ENCODE data around the gene ATXN10.
A peak's percentile ranks its signal among the peaks of the same experiment; 100 is the strongest.

Gene ATXN10

DNA sequence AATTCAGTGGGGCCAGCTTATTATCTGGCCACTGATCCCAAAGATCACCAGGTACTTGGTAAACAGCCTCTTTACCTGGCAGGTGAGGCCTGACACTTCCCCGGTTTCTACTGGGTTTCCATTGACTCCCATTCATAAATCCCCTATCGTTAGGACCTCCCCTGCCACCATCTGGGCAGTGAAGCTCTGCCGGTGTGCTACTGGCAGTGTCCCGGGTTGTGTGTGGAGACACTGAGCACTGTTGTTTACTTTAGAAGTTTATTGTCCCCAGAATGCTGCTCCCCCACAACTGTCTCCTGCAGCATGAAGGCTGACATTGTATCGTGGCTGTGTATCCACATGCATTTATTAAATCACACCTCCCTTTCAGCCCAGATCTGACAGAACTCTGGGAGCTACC, 162.6 kb downstream of the ATXN10 start:
- DNase-seq: no peak

GRCh38 chr22:45834795-45835194, 163.2 kb downstream of the ATXN10 start:
- DNase-seq: no peak

DNA sequence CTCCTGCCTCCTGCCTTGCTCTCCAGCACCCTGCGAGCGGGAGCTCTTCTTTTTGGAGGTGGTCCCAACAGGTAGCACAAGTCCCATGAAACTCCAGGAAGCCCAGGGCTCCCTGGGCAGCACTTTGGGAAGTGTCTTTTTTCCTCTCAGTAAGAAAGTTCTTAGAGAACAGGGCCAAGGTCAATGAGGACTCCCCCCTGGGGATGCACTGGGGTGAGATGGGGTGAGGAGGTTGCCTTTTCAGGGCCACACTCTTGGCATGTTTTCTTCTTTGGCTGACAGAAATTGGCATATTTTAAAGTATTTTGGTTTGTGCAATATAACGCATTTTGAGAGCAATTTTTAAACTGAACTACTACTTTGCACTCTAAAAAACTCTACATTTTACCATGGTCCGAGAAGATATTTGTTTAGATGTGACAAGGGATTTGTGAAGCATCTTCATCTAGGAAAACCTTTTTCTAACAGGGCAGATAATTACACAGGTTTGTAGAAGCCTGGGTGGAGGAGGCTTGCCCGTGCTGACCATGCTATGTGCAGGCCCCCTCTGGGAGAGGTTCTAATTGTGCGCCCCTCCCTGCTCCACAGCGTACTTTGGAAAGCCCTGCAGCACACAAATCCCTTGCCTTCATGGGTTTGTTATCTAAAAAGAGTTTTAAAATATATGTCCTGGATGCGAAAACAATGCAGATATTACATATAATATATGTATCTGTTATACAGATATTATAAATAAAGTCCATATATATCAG, 165.0 kb downstream of the ATXN10 start:
- no peak for DNase-seq

GRCh38 chr22:45837508-45837907, 165.9 kb downstream of the ATXN10 start:
- DNase-seq: no peak

DNA sequence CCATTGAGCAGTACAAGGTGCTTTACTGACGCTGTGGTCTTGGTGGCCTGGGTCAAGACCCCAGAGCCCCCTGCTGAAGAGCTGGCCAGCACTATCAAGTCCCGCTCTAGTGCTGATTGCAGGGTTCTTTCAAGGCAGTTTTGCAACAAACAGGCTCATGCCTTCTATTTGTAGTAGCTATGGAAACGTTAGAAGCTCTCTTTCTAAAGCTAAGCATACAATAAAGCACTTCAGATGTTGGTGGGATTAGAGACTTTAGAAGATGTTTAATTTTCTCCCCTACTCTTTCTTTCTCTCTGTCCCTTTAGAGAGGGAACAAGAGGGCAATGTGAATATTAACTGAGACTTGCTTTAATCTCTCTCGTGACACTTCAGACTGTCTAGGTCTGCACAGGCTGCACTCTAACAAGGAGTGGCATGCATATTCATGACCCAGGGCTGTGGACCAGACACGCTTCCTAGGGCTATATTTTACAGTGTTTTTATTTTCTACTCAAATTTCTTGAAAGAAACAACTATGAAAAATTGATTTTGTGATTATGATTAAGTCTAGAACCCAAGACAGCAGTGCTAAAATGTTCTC, 166.8 kb downstream of the ATXN10 start:
- DNase-seq: no peak

- DNase-seq: no peak
These were observed 168.8 kb downstream of the ATXN10 start for GRCh38 chr22:45840483-45840882.

DNA sequence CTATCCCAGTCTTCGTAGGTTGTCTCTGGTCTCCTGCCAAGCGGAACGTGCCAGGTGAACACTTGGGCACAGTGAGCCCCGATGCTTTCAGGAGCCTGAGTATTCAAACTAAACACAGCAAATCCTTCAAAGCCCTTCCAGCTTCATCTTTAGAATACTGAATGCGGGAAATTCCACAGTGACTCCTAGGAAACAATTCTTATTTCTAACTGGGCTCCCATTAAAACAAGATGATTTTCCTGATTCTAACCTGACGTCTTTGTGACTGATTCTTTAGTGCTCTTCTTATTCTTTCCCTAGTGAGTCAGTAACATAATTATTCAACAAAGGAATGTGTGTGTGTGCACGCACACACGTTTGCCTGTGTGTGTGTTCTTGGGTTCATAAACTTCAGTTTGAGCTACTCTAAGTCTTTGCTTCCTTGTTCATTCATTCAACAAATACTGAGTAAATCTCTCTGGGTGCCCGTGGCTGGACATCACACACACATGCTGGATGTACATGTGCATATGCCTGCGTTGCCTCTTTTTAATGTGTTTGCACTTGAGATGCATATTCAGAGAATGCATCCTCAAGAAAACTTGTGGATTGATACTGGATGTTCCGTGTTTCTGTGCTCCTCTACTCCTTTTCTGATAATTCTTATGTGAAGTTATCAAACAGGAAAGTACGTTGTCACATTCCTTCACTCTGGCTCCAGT, 170.8 kb downstream of the ATXN10 start:
- DNase-seq: no peak

GRCh38 chr22:45843031-45843430, 171.4 kb downstream of the ATXN10 start:
- no peak for DNase-seq

- no peak for DNase-seq
These were observed 172.4 kb downstream of the ATXN10 start for GRCh38 chr22:45843986-45844385.

- DNase-seq: no peak
These were observed 173.4 kb downstream of the ATXN10 start for GRCh38 chr22:45845076-45845487.

- no peak for DNase-seq
These were observed 175.3 kb downstream of the ATXN10 start for GRCh38 chr22:45846952-45847351.

DNA sequence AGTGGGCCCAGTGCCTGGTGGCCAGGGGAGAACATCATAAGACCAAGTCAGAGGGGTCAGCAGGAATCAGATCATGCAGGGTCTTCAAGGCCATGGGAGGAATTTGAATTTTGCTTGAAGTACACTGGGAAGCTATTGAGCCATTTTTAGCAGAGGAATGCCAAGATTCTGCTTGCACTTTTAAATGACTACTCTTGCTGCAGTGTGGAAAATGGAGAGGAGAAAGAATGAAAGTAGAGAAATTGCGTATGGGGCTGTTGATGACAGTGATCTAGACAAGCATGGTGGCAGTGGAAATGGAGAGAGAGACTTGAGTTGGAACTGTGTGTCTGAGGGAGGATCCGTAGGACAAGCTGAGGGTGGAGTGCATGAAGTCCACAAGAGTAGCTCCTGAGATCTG, 177.3 kb downstream of the ATXN10 start:
- DNase-seq: no peak

DNA sequence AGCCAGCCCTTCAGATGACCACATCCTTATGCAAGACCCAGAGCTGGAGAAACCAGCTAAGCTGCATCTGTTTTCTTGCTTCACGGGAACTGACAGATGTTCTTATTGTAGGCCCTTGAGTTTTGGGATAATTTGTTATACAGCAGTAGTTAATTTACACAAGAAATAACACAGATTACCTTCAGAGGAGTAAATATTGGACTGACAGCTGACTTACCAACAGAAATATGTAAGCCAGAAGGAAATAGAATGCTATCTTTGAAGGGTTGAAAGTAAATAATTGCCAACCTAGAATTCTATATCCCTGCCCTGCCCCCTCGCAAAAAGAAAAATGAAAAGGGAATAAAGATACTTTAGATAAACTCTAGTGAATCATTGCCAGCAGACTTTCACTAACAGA, 181.2 kb downstream of the ATXN10 start:
- no peak for DNase-seq

DNA sequence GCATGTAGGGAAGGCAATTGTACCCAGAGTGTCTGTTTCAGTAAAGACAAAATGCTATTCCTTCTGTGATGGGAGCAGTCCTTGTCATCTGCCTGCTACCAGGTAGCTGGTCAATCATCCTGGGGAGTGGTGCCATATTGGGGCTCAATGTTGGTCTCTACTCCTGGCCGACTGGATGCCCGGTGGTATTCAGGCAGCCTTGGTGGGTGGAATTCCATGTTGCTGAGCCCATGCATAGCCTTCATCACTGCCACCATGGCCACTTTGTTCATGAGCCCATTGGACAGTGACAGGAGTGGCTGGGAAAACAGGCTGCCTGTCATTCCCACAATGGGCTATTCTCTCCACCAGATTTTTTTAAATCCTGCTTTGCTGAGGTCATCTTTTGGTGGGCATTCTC, 184.3 kb downstream of the ATXN10 start:
- DNase-seq: no peak

- DNase-seq: no peak
These were observed 185.9 kb downstream of the ATXN10 start for GRCh38 chr22:45857519-45857918.

DNA sequence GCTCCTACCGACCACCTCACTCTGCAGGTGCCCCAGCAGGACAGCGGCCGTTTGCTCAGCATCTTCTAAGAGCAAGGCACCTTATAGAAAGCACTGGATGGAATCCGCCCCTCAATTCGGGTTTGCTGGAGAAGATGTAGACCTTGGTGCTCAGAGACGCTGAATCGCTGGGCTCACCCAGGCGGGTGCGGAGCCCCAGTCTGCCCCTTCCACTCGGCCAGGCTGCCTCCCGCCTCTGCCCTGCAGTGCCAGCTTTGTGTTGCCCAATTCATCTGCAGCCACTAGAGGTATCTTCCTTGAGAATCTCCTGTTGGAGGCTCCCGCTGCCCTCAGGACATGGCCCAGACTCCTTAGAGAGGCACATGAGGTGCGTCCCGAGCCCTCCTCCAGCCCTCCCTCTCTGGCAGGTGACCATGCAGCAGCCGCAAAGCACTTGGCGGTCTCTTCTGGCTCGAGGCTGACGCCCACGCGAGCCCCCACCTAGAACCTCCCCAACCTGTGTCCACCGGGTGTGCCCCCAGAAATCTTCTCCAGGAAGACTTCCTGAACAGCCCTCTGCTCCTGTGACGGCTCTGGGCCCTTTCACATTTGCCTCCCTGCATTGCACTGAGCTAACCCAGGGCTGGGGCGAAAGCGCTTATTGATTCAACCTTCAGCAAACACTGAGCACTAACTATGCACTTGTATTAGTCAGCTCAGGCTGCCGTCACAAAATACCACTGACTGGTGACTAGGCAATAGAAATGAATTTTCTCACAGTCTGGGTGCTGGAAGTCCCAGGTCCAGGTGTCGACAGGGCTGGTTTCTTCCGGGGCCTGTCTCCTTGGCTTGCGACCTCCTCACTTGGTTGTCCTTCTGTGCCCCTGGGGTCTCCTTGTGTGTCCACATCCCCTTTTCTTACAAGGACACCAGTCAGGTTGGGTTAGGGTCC, 187.9 kb downstream of the ATXN10 start:
- DNase-seq: no peak

GRCh38 chr22:45860201-45860600, 188.6 kb downstream of the ATXN10 start:
- DNase-seq: no peak

DNA sequence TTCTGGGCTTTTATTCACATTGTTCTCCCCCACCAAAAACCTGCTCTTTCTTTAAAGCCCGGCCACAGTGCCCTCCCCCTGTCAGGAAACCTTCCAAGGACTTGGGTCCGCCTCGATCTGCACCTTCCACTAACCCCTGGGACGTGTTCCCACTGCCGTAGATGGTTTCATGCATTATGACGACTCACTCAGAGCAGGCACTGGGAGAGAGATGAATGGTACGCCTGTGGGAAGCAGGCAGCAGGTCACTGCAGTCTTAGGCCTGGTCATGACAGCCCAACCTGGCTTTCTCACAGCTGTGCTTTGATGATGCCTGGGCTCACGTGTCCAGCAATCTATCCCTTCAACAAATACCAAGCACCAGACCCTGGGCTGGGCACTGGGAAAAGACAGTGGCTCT, 189.6 kb downstream of the ATXN10 start:
- DNase-seq: no peak

DNA sequence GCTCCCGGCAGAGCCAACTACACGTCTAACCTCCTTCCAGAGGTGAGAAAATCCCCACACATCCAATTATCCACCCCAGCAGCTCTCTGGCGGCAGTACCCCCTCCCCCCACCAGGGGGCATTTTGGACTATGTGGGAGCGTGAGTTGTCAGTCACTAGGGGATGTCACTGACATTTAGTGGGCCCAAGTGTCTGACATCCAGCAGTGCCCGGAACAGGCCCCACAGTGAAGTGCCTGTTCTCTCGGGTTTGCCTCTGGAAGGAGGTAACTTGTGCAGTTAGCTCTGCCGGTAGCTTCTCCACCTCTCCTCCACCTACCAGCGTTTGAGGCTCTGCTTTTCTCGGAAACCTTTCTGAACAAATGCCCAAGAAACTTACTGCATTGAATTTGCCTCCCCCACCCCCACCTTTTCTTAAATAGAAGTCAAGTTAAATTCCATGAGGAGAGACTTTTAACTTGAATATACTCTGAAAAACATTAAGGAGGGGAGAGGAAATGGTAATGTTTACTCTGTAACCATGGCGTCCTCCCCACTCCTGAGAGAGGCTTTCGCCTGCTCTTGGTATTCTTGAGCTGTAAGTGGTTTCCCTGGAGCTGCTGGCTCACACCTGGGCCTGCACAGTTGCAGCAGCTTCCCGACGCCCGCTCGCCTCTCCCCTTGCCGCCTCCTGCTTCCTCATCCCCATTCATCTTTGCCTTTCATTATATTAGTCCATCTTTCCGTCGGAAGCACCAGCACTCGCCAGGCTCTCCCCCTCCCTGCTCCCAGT, 192.5 kb downstream of the ATXN10 start:
- peak; percentile 75 for DNase-seq

DNA sequence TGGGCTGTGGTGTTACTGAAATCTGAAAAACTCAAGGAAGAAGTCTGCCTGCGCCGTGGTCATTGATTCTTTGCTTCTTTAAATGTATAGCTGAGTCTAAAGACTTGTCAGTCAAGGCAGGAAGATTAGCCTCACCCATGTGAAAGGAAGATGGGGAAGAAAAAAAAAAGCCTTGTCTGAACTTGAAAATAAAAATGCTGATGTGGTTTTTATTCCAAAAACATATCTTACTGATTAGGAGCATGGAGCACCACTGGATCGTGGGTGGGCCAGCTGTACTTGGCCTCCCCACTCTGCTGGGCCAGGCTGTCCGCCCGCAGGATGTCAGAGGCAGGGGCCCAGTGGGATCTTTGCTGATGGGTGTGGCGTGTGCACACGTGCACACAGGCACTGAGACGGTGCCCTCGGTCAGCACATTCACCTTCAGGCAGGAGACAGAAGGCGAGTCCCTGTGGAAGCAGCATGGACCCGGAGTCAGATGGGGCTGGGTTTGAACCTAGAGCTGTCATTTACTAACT, 193.4 kb downstream of the ATXN10 start:
- DNase-seq: no peak

GRCh38 chr22:45865561-45866125, 194.0 kb downstream of the ATXN10 start:
- DNase-seq: no peak
